ENCODE measurements around the gene CAVIN1.
"Not testable (repeated sequence)": the region's sequence is repeated elsewhere in the genome, so short reads cannot be mapped to it uniquely, and the experiment has no call there.

CAVIN1 gene

GRCh38 chr17:42372142-42372541 is 50.9 kb downstream of the CAVIN1 start:
- DNase-seq = no peak

GRCh38 chr17:42368797-42369561 is 54.1 kb downstream of the CAVIN1 start:
- DNase-seq = not testable (repeated sequence)

- not testable (repeated sequence) for DNase-seq
These were observed 54.7 kb downstream of the CAVIN1 start for GRCh38 chr17:42368310-42368709.

- DNase-seq = not testable (repeated sequence)
These were observed 56.7 kb downstream of the CAVIN1 start for GRCh38 chr17:42366176-42367023.

GRCh38 chr17:42365136-42365535 is 57.9 kb downstream of the CAVIN1 start:
- no peak for DNase-seq

GRCh38 chr17:42363767-42364585 is 59.1 kb downstream of the CAVIN1 start:
- no peak for DNase-seq

- DNase-seq = no peak
These were observed 59.8 kb downstream of the CAVIN1 start for GRCh38 chr17:42363231-42363630.

GRCh38 chr17:42362245-42362961 is 60.7 kb downstream of the CAVIN1 start:
- DNase-seq = no peak

GRCh38 chr17:42361781-42362186 is 61.3 kb downstream of the CAVIN1 start:
- DNase-seq = no peak

- not testable (repeated sequence) for DNase-seq
These were observed 62.7 kb downstream of the CAVIN1 start for GRCh38 chr17:42360388-42360787.

GRCh38 chr17:42359133-42359532 is 63.9 kb downstream of the CAVIN1 start:
- no peak for DNase-seq

- DNase-seq = no peak
These were observed 64.6 kb downstream of the CAVIN1 start for GRCh38 chr17:42358434-42358833.

GRCh38 chr17:42354956-42355843 is 67.9 kb downstream of the CAVIN1 start:
- no peak for DNase-seq

All from retina (tissue), 1 donor.